NCI-H2107 treated with DMSO at 0.1 percent for 48 hours (cell line): ENCODE results near the gene FAM163B.
"Not testable (repeated sequence)": the region's sequence is repeated elsewhere in the genome, so short reads cannot be mapped to it uniquely, and the experiment has no call there.

ENCODE experiments used
- DNase-seq: peaks from one replicate; lab custom pipeline; 2025; ENCODE audit not compliant: unreplicated experiment; lab: John Stamatoyannopoulos, UW

FAM163B gene

GRCh38 chr9:133640160-133640559 is 31.0 kb upstream of the FAM163B start:
- no peak for DNase-seq

DNA sequence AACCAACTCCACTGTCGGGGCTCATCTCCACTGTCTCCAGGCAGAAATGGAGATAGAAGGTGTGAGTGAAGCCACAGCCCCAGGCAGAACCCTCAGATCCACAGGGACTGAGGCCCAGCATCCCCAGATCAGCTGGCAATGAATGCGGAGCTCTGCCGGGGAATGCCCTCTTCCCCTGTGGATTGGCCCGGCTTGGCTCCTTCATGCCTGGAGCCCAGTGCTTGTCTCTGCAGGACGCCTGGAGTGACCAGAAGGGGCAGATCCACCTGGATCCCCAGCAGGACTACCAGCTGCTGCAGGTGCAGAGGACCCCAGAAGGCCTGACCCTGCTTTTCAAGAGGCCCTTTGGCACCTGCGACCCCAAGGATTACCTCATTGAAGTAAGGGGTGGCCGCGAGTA is 30.4 kb upstream of the FAM163B start:
- DNase-seq = no peak

DNA sequence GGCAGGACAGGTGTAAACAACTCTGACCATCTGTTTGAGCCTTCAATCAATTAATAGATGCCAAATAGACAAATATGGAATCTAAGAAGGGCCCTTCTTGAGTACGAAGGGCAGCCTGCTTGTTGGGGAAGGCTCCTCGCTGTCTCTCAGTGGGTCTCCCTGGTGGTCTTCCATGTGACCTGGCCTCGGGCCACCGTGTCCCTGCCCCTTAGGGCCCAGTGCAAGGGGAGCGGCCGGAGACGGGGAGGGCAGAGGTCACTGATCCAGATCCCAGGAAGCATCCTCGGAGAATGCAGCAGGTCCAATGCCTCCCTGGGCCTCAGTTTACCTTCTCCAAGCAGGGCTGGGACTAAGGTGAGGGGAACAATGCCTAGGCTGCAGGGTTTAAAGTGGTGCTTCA is 29.5 kb upstream of the FAM163B start:
- no peak for DNase-seq

GRCh38 chr9:133638076-133638475 is 28.9 kb upstream of the FAM163B start:
- no peak for DNase-seq

DNA sequence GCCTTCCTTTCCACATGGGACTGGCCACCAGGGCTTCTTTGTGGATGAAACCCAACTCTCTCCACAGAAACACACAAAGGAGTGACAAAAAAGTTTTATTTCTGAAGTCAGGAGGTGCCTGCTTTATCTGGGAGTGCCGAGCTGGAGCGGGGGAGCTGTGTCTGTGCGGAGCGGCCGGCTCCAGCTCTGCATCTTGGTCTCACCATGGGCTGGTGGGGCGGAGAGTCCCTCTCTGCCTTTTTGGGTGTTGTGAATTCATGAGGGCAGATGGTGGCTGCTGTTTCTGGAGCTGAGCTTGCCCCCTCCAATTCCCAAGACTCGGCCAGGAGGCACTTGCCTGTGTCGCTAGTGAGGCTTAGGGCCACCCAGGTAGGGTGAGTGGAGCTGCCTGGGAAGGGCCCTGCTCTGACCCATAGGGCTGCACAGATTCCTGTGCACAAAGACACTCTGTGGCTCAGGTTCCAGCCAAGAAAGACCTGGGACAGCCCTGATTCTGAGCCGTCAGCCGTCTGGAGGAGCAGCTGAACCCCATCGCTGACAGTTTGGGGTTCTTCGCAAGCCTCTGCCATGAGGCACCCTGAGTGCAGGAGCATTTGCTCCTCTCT is 28.4 kb upstream of the FAM163B start:
- no peak for DNase-seq

DNA sequence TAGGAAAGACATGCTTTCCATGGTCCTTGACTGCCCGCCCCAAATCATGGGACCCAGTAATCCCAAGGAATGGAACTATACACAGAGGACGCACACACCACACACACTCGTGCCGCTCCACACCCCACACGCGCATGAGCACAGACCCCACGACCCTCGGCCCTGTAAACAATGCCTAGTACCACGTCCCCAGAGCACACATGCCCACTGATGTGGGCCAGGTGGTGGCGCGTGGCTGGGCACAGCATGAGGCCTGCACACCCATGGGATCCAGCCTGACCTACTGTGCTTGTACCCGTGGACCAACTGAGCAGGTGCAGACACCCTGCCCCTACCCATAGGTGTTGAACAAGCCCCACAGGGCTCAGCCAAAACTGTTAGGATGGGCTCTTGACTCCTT is 27.7 kb upstream of the FAM163B start:
- DNase-seq = no peak

DNA sequence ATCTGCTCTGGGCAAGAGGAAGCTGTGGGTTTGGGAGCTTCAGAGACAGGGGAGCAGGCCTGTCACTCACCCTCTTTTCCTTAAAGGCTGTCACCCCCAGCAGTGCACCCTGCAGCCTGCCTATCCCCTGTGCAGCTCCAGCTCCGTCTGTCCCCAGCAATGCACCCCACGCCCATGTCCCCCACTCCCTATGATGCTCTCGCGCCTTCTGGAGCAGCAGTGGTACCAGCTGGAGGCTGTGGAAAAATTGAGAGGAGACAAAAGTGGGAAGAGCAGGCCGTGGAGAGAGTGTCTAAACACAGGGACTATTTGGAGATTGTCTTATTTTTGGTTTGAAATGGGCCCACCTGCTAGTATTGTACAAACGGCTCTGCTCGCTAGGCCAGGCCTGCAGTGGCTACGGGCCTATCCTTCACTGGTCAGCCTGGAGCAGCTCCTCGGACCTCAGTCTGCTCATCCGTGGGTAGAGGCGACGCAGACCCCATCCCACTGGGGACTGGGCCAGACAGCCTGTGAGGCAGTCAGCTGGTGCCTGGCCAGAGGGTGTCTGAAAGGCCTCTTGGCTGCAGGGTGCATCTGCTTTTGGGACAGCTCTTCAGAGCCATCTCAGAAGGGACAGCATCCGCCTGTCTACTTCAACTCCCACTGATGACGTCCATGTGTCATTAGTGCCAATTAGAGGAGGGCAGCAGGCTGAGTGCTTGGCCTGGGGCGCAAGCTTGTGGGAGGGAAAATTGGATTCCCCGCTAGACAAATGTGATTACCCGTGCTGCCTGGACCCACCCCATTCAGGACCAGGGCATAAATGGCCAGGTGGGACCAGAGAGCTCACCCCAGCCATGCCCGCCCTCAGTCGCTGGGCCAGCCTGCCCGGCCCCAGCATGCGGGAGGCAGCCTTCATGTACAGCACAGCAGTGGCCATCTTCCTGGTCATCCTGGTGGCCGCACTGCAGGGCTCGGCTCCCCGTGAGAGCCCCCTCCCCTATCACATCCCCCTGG is 26.6 kb upstream of the FAM163B start, which contains the start of gene DBH:
TSS of gene DBH (plus strand) at position 831 of the 999 bp plus-strand sequence. CDS start at position 840, 9 bp downstream.
- no peak for DNase-seq

DNA sequence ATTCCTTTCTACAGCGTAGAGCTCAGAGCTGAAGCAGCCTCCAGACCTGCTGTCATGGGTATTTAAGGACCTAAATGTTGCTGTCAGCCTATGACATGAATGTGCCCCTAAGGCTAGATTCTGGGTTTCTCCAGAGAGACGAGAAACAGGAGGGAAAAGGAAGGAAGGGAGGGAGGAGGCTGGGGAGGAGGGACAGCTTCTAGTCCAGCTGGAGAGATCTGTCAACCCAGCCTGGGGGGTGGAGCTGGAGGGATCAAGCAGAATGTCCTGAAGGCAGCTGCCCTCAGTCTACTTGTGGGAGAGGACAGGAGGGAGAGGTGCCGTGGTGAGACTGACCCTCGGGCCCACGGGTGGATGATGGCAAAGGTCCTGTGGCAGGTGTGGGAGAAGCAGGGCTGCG is 25.9 kb upstream of the FAM163B start:
- no peak for DNase-seq

GRCh38 chr9:133634081-133634691 is 25.0 kb upstream of the FAM163B start:
- peak; percentile 85 for DNase-seq

GRCh38 chr9:133633681-133634080 is 24.5 kb upstream of the FAM163B start:
- DNase-seq = no peak

- DNase-seq = peak; percentile 90
Measured at GRCh38 chr9:133632806-133633680, 23.9 kb upstream of the FAM163B start.

GRCh38 chr9:133631111-133631510 is 21.9 kb upstream of the FAM163B start:
- no peak for DNase-seq

DNA sequence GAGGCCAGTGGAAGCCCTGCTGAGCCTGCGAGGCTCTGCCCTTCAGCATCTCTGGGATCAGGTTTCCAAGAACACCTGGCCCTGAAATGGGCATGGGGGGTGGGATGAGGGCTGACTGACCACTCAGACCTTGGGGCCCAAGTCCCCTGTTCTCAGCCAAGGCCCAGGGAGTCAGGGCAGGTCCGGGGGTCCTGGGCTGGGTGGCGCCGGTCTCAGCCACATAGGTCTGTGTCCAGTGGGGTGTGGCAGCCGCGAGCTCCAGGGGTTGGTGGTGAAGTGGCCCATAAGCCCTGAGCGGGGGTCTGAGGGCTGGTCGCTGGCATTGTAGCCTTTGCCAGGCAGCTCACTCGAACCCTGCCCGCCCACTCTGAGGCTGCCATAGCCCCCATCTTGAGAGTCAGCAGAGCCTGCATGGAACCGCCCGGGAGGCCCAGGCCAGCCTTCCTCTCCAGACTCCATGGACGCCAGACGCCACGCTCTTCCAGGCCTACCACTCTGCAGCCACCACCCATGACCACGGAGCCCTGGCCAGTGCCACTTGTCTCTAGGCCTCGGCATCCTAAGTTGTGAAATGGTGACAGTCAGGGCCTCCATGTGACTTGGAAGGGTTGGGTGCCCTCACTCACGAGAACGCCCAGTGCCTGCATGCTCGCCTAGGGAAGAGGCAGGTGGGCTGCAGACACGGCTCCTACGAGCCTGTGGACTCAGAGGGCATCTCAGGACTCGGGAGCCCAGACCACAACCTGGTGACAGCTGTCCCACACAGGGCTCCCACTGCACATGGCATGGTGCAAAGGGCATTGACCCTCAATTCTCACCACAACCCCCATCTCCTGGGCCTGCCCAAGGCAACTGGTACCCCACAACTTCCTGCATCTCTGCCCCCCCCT is 20.3 kb upstream of the FAM163B start:
- DNase-seq = no peak

DNA sequence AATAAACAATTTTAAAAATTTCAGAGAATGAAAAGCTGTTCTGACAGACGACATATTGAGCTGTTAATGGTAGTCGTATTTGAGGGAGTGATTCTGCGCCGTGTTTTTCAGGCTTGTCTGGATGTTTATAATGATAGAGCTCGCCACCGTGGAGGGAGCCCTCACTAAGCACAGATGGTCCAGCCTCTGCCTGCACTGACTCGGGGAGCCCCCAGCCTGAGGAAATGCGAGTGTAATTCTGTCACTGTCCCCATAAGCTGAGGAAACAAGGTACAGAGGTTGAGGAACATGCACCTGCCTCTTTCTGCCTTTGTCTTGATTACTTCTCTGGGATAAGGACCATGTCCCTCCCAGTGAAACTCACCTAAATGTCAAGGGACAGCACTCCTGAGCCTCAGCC is 19.6 kb upstream of the FAM163B start:
- DNase-seq = no peak

DNA sequence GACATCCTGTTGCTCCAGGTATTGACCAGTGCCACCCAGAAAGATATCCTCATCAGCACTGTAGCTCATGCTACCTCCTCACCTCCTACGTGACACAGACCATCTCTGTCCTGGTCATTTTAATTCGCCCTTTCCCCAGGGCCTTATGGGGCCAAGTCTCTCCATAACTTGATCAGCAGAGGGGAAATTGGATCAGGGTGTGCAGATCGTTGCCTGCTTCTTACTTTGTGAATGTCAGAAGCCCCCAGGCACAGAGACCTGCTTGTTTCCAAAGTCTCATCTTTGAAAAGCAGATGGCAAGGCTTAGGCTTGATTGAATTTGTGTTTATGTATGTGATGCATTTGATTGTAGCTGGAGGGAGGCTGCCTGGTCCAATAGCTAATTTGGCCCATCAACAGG is 18.2 kb upstream of the FAM163B start:
- DNase-seq = no peak

GRCh38 chr9:133626008-133626407 is 16.8 kb upstream of the FAM163B start:
- DNase-seq = not testable (repeated sequence)

- no peak for DNase-seq
Measured at GRCh38 chr9:133622555-133622954, 13.4 kb upstream of the FAM163B start.

DNA sequence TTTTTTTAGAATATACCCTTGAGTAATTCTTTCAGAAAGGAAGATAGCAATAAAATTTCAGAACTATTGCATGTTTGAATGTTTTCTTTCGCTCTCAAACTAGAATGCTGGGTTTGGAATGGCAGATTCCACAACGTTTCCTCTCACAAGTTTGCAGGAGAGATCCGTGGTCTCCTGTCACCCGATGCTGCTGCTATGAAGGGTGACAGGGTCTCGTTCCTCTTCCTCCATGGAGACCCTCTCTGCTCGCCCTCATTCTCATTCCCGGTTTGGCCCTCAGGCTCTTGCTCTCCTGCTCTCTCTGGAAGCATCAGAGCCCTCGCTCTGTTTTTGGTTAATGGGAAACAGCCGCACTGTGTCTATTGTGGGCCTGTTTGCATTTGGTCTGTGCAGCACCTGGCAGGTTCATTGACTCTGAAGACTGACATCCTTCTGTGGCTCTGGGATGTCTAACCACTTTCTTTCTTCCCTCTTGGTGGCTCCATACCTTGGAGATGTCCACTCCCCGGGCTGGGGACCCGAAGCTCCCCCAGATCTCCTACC is 12.6 kb upstream of the FAM163B start:
- no peak for DNase-seq

- peak; percentile 78 for DNase-seq
Measured at GRCh38 chr9:133619791-133620190, 10.6 kb upstream of the FAM163B start.

GRCh38 chr9:133618726-133619125 is 9.5 kb upstream of the FAM163B start:
- no peak for DNase-seq
